Glomerular visceral epithelial cell (primary cell): ENCODE results near the gene FILIP1L.
"Not testable (repeated sequence)": the region's sequence is repeated elsewhere in the genome, so short reads cannot be mapped to it uniquely, and the experiment has no call there.

Experiments used
- DNase-seq: peaks from one replicate; pipeline ENCODE4 v3.0.0-alpha.2; 2016; ENCODE audit errors: extremely low spot score

Gene FILIP1L

GRCh38 chr3:100099621-100100020, 14.7 kb downstream of the FILIP1L start:
- peak; percentile 49 for DNase-seq

- no peak for DNase-seq
Observed at GRCh38 chr3:100098784-100099070, 15.6 kb downstream of the FILIP1L start.

- no peak for DNase-seq
Observed at GRCh38 chr3:100097919-100098783, 16.1 kb downstream of the FILIP1L start.

- DNase-seq = no peak
Observed at GRCh38 chr3:100096866-100097265, 17.4 kb downstream of the FILIP1L start.

GRCh38 chr3:100096286-100096685, 18.0 kb downstream of the FILIP1L start:
- not testable (repeated sequence) for DNase-seq

GRCh38 chr3:100093831-100094230, 20.5 kb downstream of the FILIP1L start:
- no peak for DNase-seq

GRCh38 chr3:100090669-100091005, 23.7 kb downstream of the FILIP1L start:
- no peak for DNase-seq

- DNase-seq = peak; percentile 51
Observed at GRCh38 chr3:100089812-100090668, 24.3 kb downstream of the FILIP1L start.

GRCh38 chr3:100088735-100089368, 25.4 kb downstream of the FILIP1L start:
- no peak for DNase-seq

GRCh38 chr3:100087198-100087597, 27.1 kb downstream of the FILIP1L start:
- DNase-seq = peak; percentile 75

GRCh38 chr3:100086401-100086800, 27.9 kb downstream of the FILIP1L start:
- no peak for DNase-seq

- no peak for DNase-seq
Observed at GRCh38 chr3:100084100-100084806, 30.0 kb downstream of the FILIP1L start.

- no peak for DNase-seq
Observed at GRCh38 chr3:100083209-100083608, 31.1 kb downstream of the FILIP1L start.

GRCh38 chr3:100082714-100083113, 31.6 kb downstream of the FILIP1L start:
- DNase-seq = no peak

- no peak for DNase-seq
Observed at GRCh38 chr3:100081986-100082692, 32.2 kb downstream of the FILIP1L start.

GRCh38 chr3:100081311-100081710, 33.0 kb downstream of the FILIP1L start:
- DNase-seq = no peak

- no peak for DNase-seq
Observed at GRCh38 chr3:100080573-100080972, 33.7 kb downstream of the FILIP1L start.

- DNase-seq = no peak
Observed at GRCh38 chr3:100079328-100079727, 35.0 kb downstream of the FILIP1L start.

- no peak for DNase-seq
Observed at GRCh38 chr3:100076731-100077529, 37.4 kb downstream of the FILIP1L start.
